MCF 10A (cell line): ENCODE measurements around the gene SERPINB5. TPM values are rescaled to one million over a fixed set of nuclear protein-coding genes. Genes with fewer than 3 reads are reported as not detected.
A peak's percentile ranks its signal among the peaks of the same experiment; 100 is the strongest.

ENCODE experiments used
- BruUV-seq: library from RNA; stranded (reverse); fragments of 400-500 nt; replicated peaks from 2 replicates; lab custom pipeline; 2021; lab: Mats Ljungman, UMichigan
- CTCF ChIA-PET: fragments of 300-600 bp; sonication (Branson Sonifier 250); formaldehyde crosslinking; extraction: SDS; loops from one replicate; lab custom pipeline; 2021; ENCODE audit warnings: antibody characterized with exemption, inconsistent platforms; lab: Yijun Ruan, JAX
- POLR2A ChIA-PET: fragments of 300-600, 350-650 bp; sonication (Branson Sonifier 250); formaldehyde crosslinking; extraction: SDS; loops from one replicate; lab custom pipeline; 2020; ENCODE audit warnings: antibody characterized with exemption, inconsistent platforms; lab: Yijun Ruan, JAX
- DNase-seq: peaks from one replicate; pipeline ENCODE4 v3.0.0-alpha.2; 2018; ENCODE audit not compliant: unreplicated experiment
- H3K27ac Mint-ChIP-seq: one replicate; pipeline ENCODE4 v1.8.0; 2022; ENCODE audit warnings: mild to moderate bottlenecking, low read depth, mixed read lengths; ENCODE audit not compliant: unreplicated experiment
- H3K27me3 Mint-ChIP-seq: one replicate; pipeline ENCODE4 v1.8.0; 2022; ENCODE audit warnings: mixed read lengths; ENCODE audit not compliant: insufficient read depth, unreplicated experiment
- H3K36me3 Mint-ChIP-seq: one replicate; pipeline ENCODE4 v1.8.0; 2022; ENCODE audit warnings: mild to moderate bottlenecking, moderate library complexity, mixed read lengths; ENCODE audit not compliant: insufficient read depth, unreplicated experiment
- H3K4me1 Mint-ChIP-seq: one replicate; pipeline ENCODE4 v1.8.0; 2022; ENCODE audit warnings: mixed read lengths; ENCODE audit not compliant: insufficient read depth, unreplicated experiment
- H3K4me3 Mint-ChIP-seq: one replicate; pipeline ENCODE4 v1.8.0; 2022; ENCODE audit warnings: mild to moderate bottlenecking, moderate library complexity, mixed read lengths; ENCODE audit not compliant: unreplicated experiment
- H3K9me3 Mint-ChIP-seq: one replicate; pipeline ENCODE4 v1.8.0; 2022; ENCODE audit warnings: mixed read lengths; ENCODE audit not compliant: unreplicated experiment
- CTCF ChIP-seq: fragments of 200-600 bp; IDR thresholded peaks from one replicate; pipeline ENCODE4 v1.8.0; 2022; ENCODE audit warnings: antibody characterized with exemption, mild to moderate bottlenecking; ENCODE audit not compliant: unreplicated experiment
- intact Hi-C: fragments of 100-400 bp; cut with micrococcal nuclease; formaldehyde crosslinking; loops from 2 replicates; pipeline ENCODE4 v1.14.1; 2022
- total RNA-seq: library from RNA; stranded (reverse); gene quantifications from 2 replicates; pipeline ENCODE4 v1.2.3, GENCODE V29; 2022

The SERPINB5 gene
- total RNA-seq, 1 experiment from 2014 or later = 330 TPM

GRCh38 chr18:63518178-63519012 is 41.6 kb downstream of the SERPINB5 start:
- TF ChIP-seq CTCF = peak; percentile 55
- Mint-ChIP-seq H3K4me3 (no peak overlapping the region), H3K4me1 (peaks cover 12% of the 10 kb centered on the region), H3K27me3 (no peaks in the 10 kb centered on the region), H3K36me3 (no peaks in the 10 kb centered on the region), H3K27ac (no peak overlapping the region), H3K9me3 (no peaks in the 10 kb centered on the region)
- intact Hi-C loops = loop anchor here (1.0 kb wide), 6 partner anchors 60 to 418 kb away; no protein-coding TSS in a partner anchor
- BruUV-seq = no TSS peak
- DNase-seq = peak; percentile 89
- ChIA-PET POLR2A (interaction anchor here (0.5 to 4.4 kb wide), 14 partner anchors 9 to 949 kb away, joined by 3 to 56 read pairs (median 4); no protein-coding TSS in a partner anchor), CTCF (interaction anchor here (0.6 to 16.2 kb wide), 67 partner anchors 9 to 512 kb away, joined by 3 to 535 read pairs (median 5); partner anchors contain the start of genes SERPINB12 and SERPINB13)

- H3K4me3 Mint-ChIP-seq = no peak overlapping the region
Measured at GRCh38 chr18:63520053-63520685, 43.4 kb downstream of the SERPINB5 start.

GRCh38 chr18:63523660-63524059 is 46.9 kb downstream of the SERPINB5 start:
- BruUV-seq = no TSS peak

More at GRCh38 chr18:63520053-63520685, 43.4 kb downstream of the SERPINB5 start:
- Mint-ChIP-seq H3K36me3 (peaks cover 5% of the 10 kb centered on the region), H3K9me3 (no peaks in the 10 kb centered on the region), H3K27me3 (no peaks in the 10 kb centered on the region), H3K27ac (no peak overlapping the region), H3K4me1 (peaks cover 12% of the 10 kb centered on the region)
- no peak for TF ChIP-seq CTCF
- no TSS peak for BruUV-seq
- POLR2A ChIA-PET = interaction anchor here (0.5 to 4.4 kb wide), 4 partner anchors 9 to 221 kb away, joined by 3 to 56 read pairs (median 4); no protein-coding TSS in a partner anchor
- CTCF ChIA-PET = interaction anchor here (0.7 to 16.2 kb wide), 15 partner anchors 8 to 324 kb away, joined by 3 to 535 read pairs (median 4); no protein-coding TSS in a partner anchor
- peak; percentile 3 for DNase-seq
- intact Hi-C loops = no loop called here

More at GRCh38 chr18:63523660-63524059, 46.9 kb downstream of the SERPINB5 start:
- TF ChIP-seq CTCF = no peak
- no peak for DNase-seq
- peaks cover 6% of the 10 kb centered on the region for H3K4me1 Mint-ChIP-seq
- no peaks in the 10 kb centered on the region for H3K9me3 Mint-ChIP-seq
- no peak overlapping the region for H3K4me3 Mint-ChIP-seq
- ChIA-PET POLR2A (interaction anchor here (0.7 kb wide), 1 partner anchor 18 kb away, joined by 4 read pairs; no protein-coding TSS in a partner anchor), CTCF (interaction anchor here (0.6 to 5.4 kb wide), 8 partner anchors 9 to 218 kb away, joined by 3 to 43 read pairs (median 4); no protein-coding TSS in a partner anchor)
- H3K36me3 Mint-ChIP-seq = peaks cover 5% of the 10 kb centered on the region
- no peak overlapping the region for H3K27ac Mint-ChIP-seq
- no peaks in the 10 kb centered on the region for H3K27me3 Mint-ChIP-seq
- intact Hi-C loops = no loop called here
